Spleen (tissue), 7 donors: ENCODE data around the gene C11orf71.

Experiments
- CTCF ChIP-seq, 11 experiments: fragments of 200-600 bp in 7 of 11; fragments of 450-650 bp in 4 of 11; sonication (generic) in 4 of 11; IDR thresholded peaks in 8 of 11; conservative IDR thresholded peaks in 3 of 11; 1 replicate in 7 of 11; 2 replicates in 4 of 11; pipeline versions ENCODE4 v1.4.0 to v1.8.0; 2016 to 2021; ENCODE audit warnings: antibody characterized with exemption in 11 of 11, inconsistent platforms in 4 of 11, mild to moderate bottlenecking in 1 of 11
- POLR2A ChIP-seq, 3 donors: fragments of 450-650 bp; IDR thresholded peaks; one replicate each; pipeline ENCODE4 v1.5.1; 2017; ENCODE audit warnings: antibody characterized with exemption in 3 of 3, mild to moderate bottlenecking in 1 of 3
- donor health status: DM: no; HTN: no; CAD: no; lungs with moderate emphysema.
- donor health status: DM: no; HTN: no; CAD: no.
- donor health status: DM: no; HTN: no; CAD: no.

DNA sequence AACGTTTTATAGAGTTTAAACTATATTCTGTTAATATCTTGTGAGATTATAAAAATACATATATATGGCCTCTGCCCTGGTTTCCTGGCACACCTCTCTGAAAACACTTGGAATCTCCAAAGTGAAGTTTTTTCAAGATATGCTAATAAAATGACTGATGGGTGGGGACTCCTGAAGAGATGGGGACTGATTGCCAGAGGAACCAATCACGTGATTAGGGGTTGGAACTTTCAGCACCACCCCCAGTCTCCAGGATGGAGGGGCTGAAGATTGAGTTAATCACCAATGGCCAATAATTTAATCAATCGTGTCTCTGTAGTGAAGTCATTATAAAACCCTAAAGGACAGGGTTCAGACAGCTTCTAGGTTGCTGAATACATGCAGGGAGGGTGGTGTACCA is 37.4 kb downstream of the C11orf71 start:
- TF ChIP-seq POLR2A (IDR thresholded peaks at IDR 0.05) (no peak), CTCF (IDR thresholded peaks at IDR 0.05 in 8 of 11, conservative IDR thresholded peaks at IDR 0.05 in 3 of 11) (no peak)
